COLO668 (cell line): ENCODE results near the gene MGRN1.

Experiments used
- DNase-seq: peaks from one replicate; lab custom pipeline; 2025; ENCODE audit not compliant: unreplicated experiment; lab: John Stamatoyannopoulos, UW

MGRN1 gene

GRCh38 chr16:4603624-4604170 lies 20.9 kb upstream of the MGRN1 start:
- no peak for DNase-seq

- DNase-seq: no peak
Measured at GRCh38 chr16:4604401-4604800, 20.2 kb upstream of the MGRN1 start.

DNA sequence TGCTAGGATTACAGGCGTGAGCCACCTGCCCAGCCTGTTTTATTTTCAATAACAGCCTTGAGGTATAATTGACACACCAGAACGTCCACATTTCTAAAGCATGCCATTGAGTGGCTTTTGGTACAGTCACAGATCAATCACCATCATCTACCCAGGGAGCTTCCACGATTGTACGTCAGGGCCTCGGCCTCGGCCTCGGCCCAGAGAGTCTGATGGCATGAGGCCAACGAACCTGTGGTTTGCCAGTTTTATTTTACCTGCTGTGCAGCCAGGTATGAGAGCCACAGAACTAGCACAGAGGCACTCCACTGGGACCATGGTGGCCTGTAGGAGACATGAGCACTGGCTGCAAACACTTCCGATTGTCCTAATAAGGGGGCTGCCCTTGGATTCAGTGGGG lies 18.3 kb upstream of the MGRN1 start:
- DNase-seq: peak; percentile 18

- DNase-seq: no peak
Measured at GRCh38 chr16:4607841-4608703, 16.6 kb upstream of the MGRN1 start.

- no peak for DNase-seq
Measured at GRCh38 chr16:4608704-4608980, 16.0 kb upstream of the MGRN1 start.

DNA sequence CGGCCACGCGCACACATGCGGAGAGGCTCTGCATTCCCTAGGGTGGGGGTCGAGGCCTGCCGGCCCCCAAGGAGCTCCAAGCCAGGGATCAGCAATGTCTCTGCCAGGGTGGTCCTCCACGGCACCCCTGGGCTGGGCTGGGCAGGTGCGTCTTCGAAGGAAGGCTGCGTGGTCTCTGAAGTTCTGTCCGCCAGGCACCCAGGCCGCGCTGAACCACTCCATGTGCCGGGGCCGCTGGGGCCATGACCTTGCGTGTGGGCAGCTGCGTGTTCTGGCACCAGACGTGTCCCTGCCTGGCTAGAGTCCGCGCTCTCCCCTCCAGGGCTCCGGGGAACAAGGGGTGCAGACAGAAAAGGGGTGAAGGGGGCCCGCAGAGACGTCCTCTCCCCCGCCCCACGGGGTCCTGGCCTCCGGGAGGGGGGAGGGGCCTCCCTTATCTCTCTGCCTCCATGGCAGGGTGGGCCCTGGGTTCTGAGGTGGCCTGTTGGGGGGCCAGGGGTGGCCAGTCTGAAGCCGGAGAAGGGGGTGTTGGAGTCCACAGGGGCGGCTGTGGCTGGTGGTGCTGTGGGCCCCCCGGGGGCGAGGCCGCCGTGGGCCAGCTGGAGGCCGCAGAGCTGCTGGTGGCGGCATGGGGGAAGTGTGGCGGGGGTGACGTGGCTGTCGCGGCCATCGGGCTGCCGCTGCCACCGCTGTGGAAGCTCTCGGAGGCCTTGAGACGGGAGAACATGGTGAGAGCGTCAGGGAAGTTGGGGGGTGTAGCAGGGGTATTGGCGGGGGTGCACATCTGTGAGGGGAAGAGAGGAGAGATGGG lies 15.2 kb upstream of the MGRN1 start:
- no peak for DNase-seq

- DNase-seq: no peak
Measured at GRCh38 chr16:4610011-4611005, 14.3 kb upstream of the MGRN1 start.

DNA sequence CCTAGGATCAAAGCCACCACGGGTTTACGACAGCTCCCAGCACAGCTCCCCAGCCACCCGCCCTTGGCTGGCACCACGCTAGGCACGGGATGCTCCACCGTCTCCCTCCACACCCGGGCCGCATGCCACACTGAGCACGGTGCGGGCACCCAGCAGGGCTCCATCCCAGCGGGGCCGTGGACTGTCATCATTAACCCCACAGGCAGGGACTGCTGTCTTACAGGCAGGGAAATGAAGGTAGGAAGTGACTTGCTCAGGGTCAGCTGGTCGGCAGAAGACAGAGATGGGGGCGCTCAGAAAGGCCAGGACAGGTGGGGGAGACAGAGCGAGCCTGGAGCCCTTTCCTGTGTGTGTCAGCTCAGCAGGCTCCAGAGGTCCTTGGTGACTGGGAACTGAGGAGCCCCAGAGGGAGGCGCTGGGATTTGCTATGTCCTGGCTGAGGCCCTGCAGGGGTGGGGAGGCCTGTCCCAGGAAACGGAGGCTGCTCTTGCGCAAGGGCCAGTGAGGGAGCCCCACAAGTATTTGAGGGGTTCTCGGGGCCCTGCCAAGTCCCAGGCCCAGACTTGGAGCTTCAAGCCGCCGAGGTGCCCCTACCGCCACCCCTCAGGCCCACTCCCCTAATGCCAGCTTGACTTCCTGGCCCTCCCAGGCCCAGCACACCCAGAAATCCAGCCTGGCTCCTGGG lies 13.1 kb upstream of the MGRN1 start:
- DNase-seq: no peak

DNA sequence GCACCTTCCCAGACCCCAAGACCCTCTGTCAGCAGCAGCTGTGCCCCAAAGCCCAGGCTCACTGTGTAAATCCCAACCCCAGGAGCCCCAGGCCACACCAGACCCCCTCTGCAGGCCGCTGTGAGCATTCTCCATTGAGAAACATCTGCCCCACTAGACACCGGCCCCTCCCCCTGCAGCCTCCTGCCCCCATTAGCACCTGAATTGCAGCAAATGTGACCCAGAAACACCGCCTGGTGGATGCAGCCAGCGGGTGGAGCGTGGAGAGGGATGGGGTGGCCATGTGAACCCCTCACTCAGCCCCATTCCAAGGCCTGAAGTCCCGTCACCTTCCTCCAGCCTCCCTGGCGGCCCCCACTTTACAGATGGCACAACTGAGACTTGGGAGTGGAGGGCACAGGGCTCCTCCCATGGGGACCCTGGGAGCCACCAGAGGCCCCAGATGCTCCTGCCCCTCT lies 12.1 kb upstream of the MGRN1 start:
- DNase-seq: no peak

DNA sequence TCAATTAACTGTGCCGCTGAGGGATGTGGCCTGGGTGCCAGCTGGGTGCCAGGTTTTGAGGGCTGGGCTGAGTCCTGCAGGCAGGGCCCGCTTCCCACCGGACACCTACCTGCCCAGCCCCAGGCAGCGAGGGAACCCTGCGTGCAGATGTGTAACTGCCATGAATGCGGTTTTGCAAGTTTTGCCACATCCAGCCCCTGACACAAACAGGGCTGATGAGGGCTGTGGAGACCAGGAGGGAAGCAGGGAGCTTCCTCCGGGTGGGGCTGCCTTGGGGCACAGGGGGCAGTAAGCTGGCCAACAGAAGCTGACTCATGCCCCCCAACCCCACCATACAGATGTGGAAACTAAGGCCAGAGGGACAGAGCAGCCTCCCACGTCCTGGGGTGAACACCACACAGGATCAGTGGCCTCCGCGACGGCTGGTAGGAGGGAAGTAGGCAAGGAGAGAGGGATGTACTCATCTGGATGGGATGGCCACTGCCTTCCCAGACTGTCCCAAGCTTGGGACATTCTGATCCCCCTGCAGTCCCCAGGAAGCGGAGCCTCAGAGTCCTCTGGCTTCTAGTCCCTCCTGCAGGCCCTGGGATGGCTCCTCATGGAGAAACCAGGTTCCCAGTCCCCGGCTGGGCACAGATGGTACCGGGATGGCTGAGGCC lies 11.5 kb upstream of the MGRN1 start:
- no peak for DNase-seq

- peak; percentile 71 for DNase-seq
Measured at GRCh38 chr16:4613636-4614570, 10.7 kb upstream of the MGRN1 start.

- DNase-seq: peak; percentile 98
Measured at GRCh38 chr16:4614571-4615383, 9.8 kb upstream of the MGRN1 start, which contains the start of gene UBALD1. Gene UBALD1 (minus strand): TSS chr16:4614888. CDS start chr16:4614797, 91 bp downstream.

DNA sequence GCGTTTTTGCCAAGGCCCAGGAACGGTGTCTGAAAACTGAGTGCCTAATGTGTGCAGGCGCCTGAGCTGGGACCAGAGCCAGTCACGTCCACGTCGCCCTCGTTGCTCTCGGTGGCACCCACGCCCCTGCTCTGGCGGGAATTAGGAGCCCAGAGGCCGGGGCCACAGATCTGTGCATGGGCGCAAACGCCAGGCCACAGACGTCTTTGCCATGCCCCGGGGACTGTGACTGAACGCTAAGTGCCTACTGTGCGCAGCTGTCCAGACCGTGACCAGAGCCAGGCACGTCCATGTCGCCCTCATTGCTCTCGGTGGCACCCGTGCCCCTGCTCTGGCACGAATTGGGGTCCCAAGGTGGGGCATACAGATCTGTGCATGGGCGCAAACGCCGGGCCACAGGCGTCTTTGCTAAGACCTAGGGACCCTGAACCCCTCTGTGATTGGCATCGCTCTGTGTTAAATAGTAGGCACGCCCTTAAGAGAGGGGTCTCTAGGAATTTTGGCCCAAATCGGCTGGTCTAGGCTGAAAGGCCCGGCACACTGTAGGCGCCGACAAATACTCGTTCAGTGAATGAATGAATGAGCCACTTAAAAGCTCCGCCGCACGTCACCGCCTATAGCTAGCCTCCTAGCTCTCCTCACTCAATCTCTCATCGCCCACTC lies 9.1 kb upstream of the MGRN1 start:
- DNase-seq: peak; percentile 55

DNA sequence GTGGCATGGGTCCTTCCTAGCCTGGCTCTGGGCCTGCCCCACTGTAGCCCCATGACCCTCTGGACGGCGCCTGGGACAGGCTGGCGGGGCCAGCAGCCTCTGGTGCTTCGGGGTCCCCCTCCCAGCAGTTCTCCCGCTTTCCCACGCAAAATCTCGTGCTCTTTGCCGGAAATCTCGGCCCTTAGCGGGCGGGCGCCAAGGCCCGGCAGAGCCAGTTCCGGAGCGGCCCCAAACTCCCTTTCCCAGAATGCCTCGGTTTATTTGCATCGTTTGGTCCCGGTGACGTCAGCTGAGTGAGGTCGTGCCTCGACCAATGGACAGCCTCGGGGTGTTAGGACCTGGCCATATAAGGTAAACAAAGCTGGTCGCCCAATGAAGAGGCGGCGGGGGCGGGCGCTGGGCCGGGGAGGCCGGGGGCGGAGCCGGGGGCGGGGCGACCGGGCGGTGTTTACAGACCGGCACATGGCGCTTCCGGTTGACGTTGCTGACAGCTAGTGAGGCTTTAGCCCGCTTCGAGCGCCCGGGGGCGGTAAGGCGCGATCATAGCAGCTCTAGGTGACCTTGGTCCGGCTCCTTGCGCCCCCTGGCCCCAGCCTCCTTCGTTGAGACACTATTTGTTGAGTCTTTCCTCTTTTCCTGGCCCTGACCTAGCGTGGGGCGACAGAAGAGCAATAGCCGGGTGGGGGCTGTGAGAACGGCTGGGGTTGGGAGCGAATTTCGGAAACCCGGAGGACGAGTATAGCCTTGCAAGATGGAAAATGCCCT lies 8.4 kb upstream of the MGRN1 start:
- peak; percentile 99 for DNase-seq

- peak; percentile 45 for DNase-seq
Measured at GRCh38 chr16:4617880-4618279, 6.7 kb upstream of the MGRN1 start.

DNA sequence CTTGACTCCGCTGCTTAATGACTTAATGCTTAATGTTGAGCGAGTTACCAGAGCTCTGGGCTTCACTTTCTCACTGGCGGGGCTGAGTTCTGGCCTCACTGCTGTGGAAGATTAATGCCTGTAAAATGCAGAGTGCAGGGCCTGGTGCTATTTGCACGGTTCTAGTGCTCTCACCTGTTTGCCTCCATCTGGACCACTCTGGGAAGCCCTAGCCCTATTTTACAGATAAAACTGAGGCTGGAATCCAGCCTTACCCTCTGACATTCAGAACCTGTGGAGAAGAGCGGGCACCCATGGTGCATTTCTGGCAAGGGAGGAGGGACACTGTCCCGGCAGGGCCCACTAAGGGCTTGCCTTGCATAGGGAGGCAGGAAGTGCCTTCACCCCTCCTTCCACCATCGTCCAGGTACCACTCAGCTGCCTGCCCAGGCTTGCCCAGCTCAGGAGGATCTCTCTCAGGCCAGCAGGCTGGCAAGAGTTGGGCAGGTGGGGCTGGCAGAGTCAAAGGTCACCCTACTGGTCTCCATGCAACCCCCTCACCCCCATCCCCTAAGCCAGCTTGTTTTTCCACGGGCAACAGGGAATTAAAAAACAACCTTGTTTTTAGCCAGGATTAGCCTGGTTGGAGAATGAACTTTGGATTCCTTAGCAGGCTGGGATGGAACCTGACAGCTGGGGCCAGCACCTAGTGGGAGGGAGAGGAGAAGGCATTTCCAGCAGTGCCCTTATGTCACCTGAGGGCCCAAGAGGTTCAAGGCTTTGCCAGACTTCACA lies 5.8 kb upstream of the MGRN1 start:
- peak; percentile 65 for DNase-seq
